ENCODE results near the gene CNTN4.

CNTN4 gene

GRCh38 chr3:2583046-2583445 lies 484.4 kb downstream of the CNTN4 start:
- Histone ChIP-seq H3K79me1 (ENCODE audit: low read depth, low read length) (no peaks in the 10 kb centered on the region), H3K9me3 (replicated peaks in 1 of 2; ENCODE audit: control insufficient read depth in 2 of 2, insufficient read depth in 1 of 2, low read depth in 1 of 2, low read length in 2 of 2) (no peaks in the 10 kb centered on the region), H3K27ac (replicated peaks; ENCODE audit: low read length) (no peak overlapping the region), H2BK120ac (ENCODE audit: low read depth, low read length) (no peak overlapping the region), H4K8ac (ENCODE audit: low read depth, low read length) (no peak overlapping the region), H2BK15ac (ENCODE audit: low read length) (no peak overlapping the region), H3K27me3 (ENCODE audit: control insufficient read depth in 3 of 3, insufficient read depth in 3 of 3, low read depth in 1 of 3, low read length in 3 of 3) (no peaks in the 10 kb centered on the region), H2AK5ac (ENCODE audit: low read depth, low read length) (no peak overlapping the region), H3K18ac (ENCODE audit: low read length) (no peak overlapping the region), H3K4me3 (ENCODE audit: low read length in 2 of 2) (no peak overlapping the region), H3K4me2 (ENCODE audit: insufficient read depth, low read length, poor library complexity, severe bottlenecking) (no peak overlapping the region), H3K4me1 (ENCODE audit: control insufficient read depth in 2 of 2, insufficient read depth in 1 of 2, low read depth in 1 of 2, low read length in 2 of 2) (no peaks in the 10 kb centered on the region), H2AFZ (ENCODE audit: low read length) (no peak overlapping the region), H3K23ac (ENCODE audit: low read depth, low read length, poor library complexity) (no peak overlapping the region), H2BK12ac (ENCODE audit: low read length) (no peak overlapping the region), H4K91ac (ENCODE audit: low read depth, low read length, poor library complexity) (no peak overlapping the region), H3K36me3 (replicated peaks in 1 of 2; ENCODE audit: control insufficient read depth in 2 of 2, insufficient read depth in 2 of 2, low read length in 2 of 2) (no peaks in the 10 kb centered on the region), H3K9ac (ENCODE audit: low read depth, low read length, poor library complexity) (no peak overlapping the region), H3K14ac (ENCODE audit: low read length) (no peak overlapping the region), H3K4ac (ENCODE audit: low read length) (no peak overlapping the region), H2BK5ac (ENCODE audit: low read length) (no peak overlapping the region)
- DNase-seq (ENCODE audit: low spot score), result no peak
- no CpG with 5 or more reads among the region's 2 CpGs for WGBS, 2 donors (ENCODE audit: extremely low coverage in 2 of 2, insufficient read length in 2 of 2, insufficient replicate concordance in 1 of 2)

- H3K27ac ChIP-seq (replicated peaks; ENCODE audit: low read length), result no peak overlapping the region
- WGBS, 2 donors (ENCODE audit: extremely low coverage in 2 of 2, insufficient read length in 2 of 2, insufficient replicate concordance in 1 of 2), result no CpG with 5 or more reads among the region's 6 CpGs
Measured at GRCh38 chr3:2589336-2589969, 490.8 kb downstream of the CNTN4 start.

GRCh38 chr3:2595486-2595885 lies 496.8 kb downstream of the CNTN4 start:
- Histone ChIP-seq H4K8ac (ENCODE audit: low read depth, low read length) (no peak overlapping the region), H3K27ac (replicated peaks; ENCODE audit: low read length) (no peak overlapping the region), H2BK12ac (ENCODE audit: low read length) (no peak overlapping the region), H3K14ac (ENCODE audit: low read length) (no peak overlapping the region), H3K4me3 (ENCODE audit: low read length in 2 of 2) (no peak overlapping the region), H3K4me2 (ENCODE audit: insufficient read depth, low read length, poor library complexity, severe bottlenecking) (no peak overlapping the region), H2BK120ac (ENCODE audit: low read depth, low read length) (no peak overlapping the region), H3K79me1 (ENCODE audit: low read depth, low read length) (no peaks in the 10 kb centered on the region), H2AFZ (ENCODE audit: low read length) (no peak overlapping the region), H3K4ac (ENCODE audit: low read length) (no peak overlapping the region), H2AK5ac (ENCODE audit: low read depth, low read length) (no peak overlapping the region), H2BK15ac (ENCODE audit: low read length) (no peak overlapping the region), H3K9me3 (replicated peaks in 1 of 2; ENCODE audit: control insufficient read depth in 2 of 2, insufficient read depth in 1 of 2, low read depth in 1 of 2, low read length in 2 of 2) (no peaks in the 10 kb centered on the region), H3K27me3 (ENCODE audit: control insufficient read depth in 3 of 3, insufficient read depth in 3 of 3, low read depth in 1 of 3, low read length in 3 of 3) (no peaks in the 10 kb centered on the region), H3K9ac (ENCODE audit: low read depth, low read length, poor library complexity) (no peak overlapping the region), H3K18ac (ENCODE audit: low read length) (no peak overlapping the region), H3K36me3 (replicated peaks in 1 of 2; ENCODE audit: control insufficient read depth in 2 of 2, insufficient read depth in 2 of 2, low read length in 2 of 2) (no peaks in the 10 kb centered on the region), H2BK5ac (ENCODE audit: low read length) (no peak overlapping the region), H4K91ac (ENCODE audit: low read depth, low read length, poor library complexity) (no peak overlapping the region), H3K23ac (ENCODE audit: low read depth, low read length, poor library complexity) (no peak overlapping the region), H3K4me1 (ENCODE audit: control insufficient read depth in 2 of 2, insufficient read depth in 1 of 2, low read depth in 1 of 2, low read length in 2 of 2) (no peaks in the 10 kb centered on the region)
- no peak for DNase-seq (ENCODE audit: low spot score)
- no CpG with 5 or more reads among the region's 4 CpGs for WGBS, 2 donors (ENCODE audit: extremely low coverage in 2 of 2, insufficient read length in 2 of 2, insufficient replicate concordance in 1 of 2)

More at GRCh38 chr3:2589336-2589969, 490.8 kb downstream of the CNTN4 start:
- Histone ChIP-seq H3K14ac (ENCODE audit: low read length) (no peak overlapping the region), H3K4ac (ENCODE audit: low read length) (no peak overlapping the region), H3K27me3 (ENCODE audit: control insufficient read depth in 3 of 3, insufficient read depth in 3 of 3, low read depth in 1 of 3, low read length in 3 of 3) (no peaks in the 10 kb centered on the region), H3K18ac (ENCODE audit: low read length) (no peak overlapping the region), H3K23ac (ENCODE audit: low read depth, low read length, poor library complexity) (no peak overlapping the region), H2AK5ac (ENCODE audit: low read depth, low read length) (no peak overlapping the region), H4K8ac (ENCODE audit: low read depth, low read length) (no peak overlapping the region), H3K9ac (ENCODE audit: low read depth, low read length, poor library complexity) (no peak overlapping the region), H4K91ac (ENCODE audit: low read depth, low read length, poor library complexity) (no peak overlapping the region), H3K79me1 (ENCODE audit: low read depth, low read length) (no peaks in the 10 kb centered on the region), H2BK120ac (ENCODE audit: low read depth, low read length) (no peak overlapping the region), H2AFZ (ENCODE audit: low read length) (no peak overlapping the region), H2BK15ac (ENCODE audit: low read length) (no peak overlapping the region), H3K4me3 (ENCODE audit: low read length in 2 of 2) (peak overlapping the region in 1 of 2 donors; percentile 20), H2BK12ac (ENCODE audit: low read length) (no peak overlapping the region), H3K36me3 (replicated peaks in 1 of 2; ENCODE audit: control insufficient read depth in 2 of 2, insufficient read depth in 2 of 2, low read length in 2 of 2) (no peaks in the 10 kb centered on the region), H3K9me3 (replicated peaks in 1 of 2; ENCODE audit: control insufficient read depth in 2 of 2, insufficient read depth in 1 of 2, low read depth in 1 of 2, low read length in 2 of 2) (no peaks in the 10 kb centered on the region), H3K4me1 (ENCODE audit: control insufficient read depth in 2 of 2, insufficient read depth in 1 of 2, low read depth in 1 of 2, low read length in 2 of 2) (no peaks in the 10 kb centered on the region), H3K4me2 (ENCODE audit: insufficient read depth, low read length, poor library complexity, severe bottlenecking) (no peak overlapping the region), H2BK5ac (ENCODE audit: low read length) (no peak overlapping the region)
- no peak for DNase-seq (ENCODE audit: low spot score)

GRCh38 chr3:2597615-2598014 lies 498.9 kb downstream of the CNTN4 start:
- no peak overlapping the region for H3K27ac ChIP-seq (replicated peaks; ENCODE audit: low read length)
- H3K23ac ChIP-seq (ENCODE audit: low read depth, low read length, poor library complexity), result no peak overlapping the region
- no peak overlapping the region for H2AFZ ChIP-seq (ENCODE audit: low read length)
- H3K9me3 ChIP-seq (replicated peaks in 1 of 2; ENCODE audit: control insufficient read depth in 2 of 2, insufficient read depth in 1 of 2, low read depth in 1 of 2, low read length in 2 of 2), result no peaks in the 10 kb centered on the region
- no peak for DNase-seq (ENCODE audit: low spot score)
- H2BK120ac ChIP-seq (ENCODE audit: low read depth, low read length), result no peak overlapping the region
- no peaks in the 10 kb centered on the region for H3K79me1 ChIP-seq (ENCODE audit: low read depth, low read length)
- H3K4ac ChIP-seq (ENCODE audit: low read length), result no peak overlapping the region
- H2BK5ac ChIP-seq (ENCODE audit: low read length), result no peak overlapping the region
- no peak overlapping the region for H3K9ac ChIP-seq (ENCODE audit: low read depth, low read length, poor library complexity)
- no CpG with 5 or more reads among the region's 3 CpGs for WGBS, 2 donors (ENCODE audit: extremely low coverage in 2 of 2, insufficient read length in 2 of 2, insufficient replicate concordance in 1 of 2)
- H4K8ac ChIP-seq (ENCODE audit: low read depth, low read length), result no peak overlapping the region
- no peak overlapping the region for H2BK12ac ChIP-seq (ENCODE audit: low read length)
- H4K91ac ChIP-seq (ENCODE audit: low read depth, low read length, poor library complexity), result no peak overlapping the region
- H3K36me3 ChIP-seq (replicated peaks in 1 of 2; ENCODE audit: control insufficient read depth in 2 of 2, insufficient read depth in 2 of 2, low read length in 2 of 2), result no peaks in the 10 kb centered on the region
- no peak overlapping the region for H3K4me2 ChIP-seq (ENCODE audit: insufficient read depth, low read length, poor library complexity, severe bottlenecking)
- no peak overlapping the region for H2BK15ac ChIP-seq (ENCODE audit: low read length)
- no peak overlapping the region for H3K4me3 ChIP-seq (ENCODE audit: low read length in 2 of 2)
- H3K18ac ChIP-seq (ENCODE audit: low read length), result no peak overlapping the region
- H3K14ac ChIP-seq (ENCODE audit: low read length), result no peak overlapping the region
- H3K27me3 ChIP-seq (ENCODE audit: control insufficient read depth in 3 of 3, insufficient read depth in 3 of 3, low read depth in 1 of 3, low read length in 3 of 3), result no peaks in the 10 kb centered on the region
- H3K4me1 ChIP-seq (ENCODE audit: control insufficient read depth in 2 of 2, insufficient read depth in 1 of 2, low read depth in 1 of 2, low read length in 2 of 2), result no peaks in the 10 kb centered on the region
- no peak overlapping the region for H2AK5ac ChIP-seq (ENCODE audit: low read depth, low read length)

Measured in neuronal stem cell (in vitro differentiated cells).